A549 (cell line): ENCODE results near the gene RAD51B. TPM values are rescaled to one million over a fixed set of nuclear protein-coding genes. Genes with fewer than 3 reads are reported as not detected.

Experiments used
- ATAC-seq, 2 experiments: fragments of 200-7000 bp in 1 of 2; fragments of >200 bp in 1 of 2; cut with Nextera tagmentation in 1 of 2; cut with Tn5 transposase in 1 of 2; 3 replicates each; pipeline versions ENCODE4 v1.8.0 to v1.9.1; 2018 to 2020; ENCODE audit warnings: mild to moderate bottlenecking in 1 of 2, moderate library complexity in 1 of 2
- CTCF ChIA-PET: fragments of 300-600 bp; sonication (Branson Sonifier 250); formaldehyde crosslinking; extraction: SDS; loops from one replicate; lab custom pipeline; 2021; ENCODE audit warnings: antibody characterized with exemption, inconsistent platforms; lab: Yijun Ruan, JAX
- POLR2A ChIA-PET: fragments of 350-600 bp; formaldehyde crosslinking; extraction: SDS; loops from one replicate; lab custom pipeline; 2021; ENCODE audit warnings: antibody characterized with exemption, inconsistent platforms; lab: Yijun Ruan, JAX
- DNase-seq, 2 experiments: peaks; one replicate each; pipeline versions ENCODE4 v3.0.0 to v3.0.0-alpha.2; 2011 to 2016; ENCODE audit warnings: low read depth in 1 of 2, low spot score in 1 of 2
- FAIRE-seq: peaks from 2 replicates; lab custom pipeline; 2011; peaks lifted over from hg19 to GRCh38; lab: Jason Lieb, UNC
- H3K27ac ChIP-seq, 2 experiments: fragments of >200 bp; sonication (Bioruptor Twin); formaldehyde crosslinking; 3 replicates each; pipeline ENCODE4 v1.5.1; 2016 to 2017
- H3K4me1 ChIP-seq: fragments of >200 bp; sonication (Bioruptor Twin); formaldehyde crosslinking; 3 replicates; pipeline ENCODE4 v1.6.1; 2016
- H3K4me2 ChIP-seq: fragments of >200 bp; sonication (Bioruptor Twin); formaldehyde crosslinking; 3 replicates; pipeline ENCODE4 v1.6.1; 2016
- H3K4me3 ChIP-seq: fragments of >200 bp; sonication (Bioruptor Twin); formaldehyde crosslinking; 3 replicates; pipeline ENCODE4 v1.5.1; 2016
- H3K9me3 ChIP-seq: fragments of >200 bp; sonication (Bioruptor Twin); formaldehyde crosslinking; 3 replicates; pipeline ENCODE4 v1.6.1; 2016
- CEBPB ChIP-seq, 2 experiments: fragments of >200 bp in 1 of 2; sonication (Bioruptor Twin) in 1 of 2; formaldehyde crosslinking in 1 of 2; IDR thresholded peaks; 2 replicates each; pipeline ENCODE4 v1.6.1; 2012 to 2016
- EHF ChIP-seq: fragments of 250-450 bp; sonication (Bioruptor Pico); IDR thresholded peaks from 2 replicates; pipeline ENCODE4 v1.5.0; 2020; ENCODE audit warnings: mild to moderate bottlenecking
- ESRRA ChIP-seq: fragments of 150-350 bp; IDR thresholded peaks from 2 replicates; pipeline ENCODE4 v1.6.1; 2014; ENCODE audit warnings: mild to moderate bottlenecking, low read length, borderline replicate concordance
- FOXS1 ChIP-seq: fragments of 250-450 bp; sonication (Bioruptor Pico); IDR thresholded peaks from 2 replicates; pipeline ENCODE4 v1.5.0; 2020; ENCODE audit warnings: mild to moderate bottlenecking, moderate library complexity
- HEYL ChIP-seq: fragments of 250-450 bp; sonication (Bioruptor Pico); IDR thresholded peaks from 2 replicates; pipeline ENCODE4 v1.8.0; 2021; ENCODE audit warnings: mild to moderate bottlenecking, moderate library complexity
- HOXA7 ChIP-seq: fragments of 250-450 bp; sonication (Bioruptor Pico); IDR thresholded peaks from 2 replicates; pipeline ENCODE4 v1.5.0; 2020; ENCODE audit warnings: mild to moderate bottlenecking, moderate library complexity
- KDM5A ChIP-seq: fragments of 200-600 bp; sonication (generic); IDR thresholded peaks from 2 replicates; pipeline ENCODE4 v1.6.1; 2016; ENCODE audit warnings: antibody characterized with exemption, mild to moderate bottlenecking
- NFE2L2 ChIP-seq: fragments of 150-350 bp; conservative IDR thresholded peaks from 2 replicates; pipeline ENCODE4 v1.6.1; 2014; ENCODE audit warnings: low read length
- NR3C1 ChIP-seq: fragments of >200 bp; sonication (Bioruptor Twin); formaldehyde crosslinking; IDR thresholded peaks from 3 replicates; pipeline ENCODE4 v1.6.1; 2017
- PHF8 ChIP-seq: fragments of 200-600 bp; sonication (generic); IDR thresholded peaks from 2 replicates; pipeline ENCODE4 v1.6.1; 2016; ENCODE audit warnings: low read depth, mild to moderate bottlenecking, antibody characterized with exemption, moderate library complexity, borderline replicate concordance
- RARB ChIP-seq: fragments of 250-450 bp; sonication (Bioruptor Pico); IDR thresholded peaks from 2 replicates; pipeline ENCODE4 v1.8.0; 2021; ENCODE audit warnings: mild to moderate bottlenecking, moderate library complexity
- SMC3 ChIP-seq: fragments of >200 bp; sonication (Bioruptor Twin); formaldehyde crosslinking; IDR thresholded peaks from 3 replicates; pipeline ENCODE4 v1.6.1; 2018; ENCODE audit warnings: inconsistent platforms
- SREBF2 ChIP-seq: fragments of 450-650 bp; IDR thresholded peaks from 2 replicates; pipeline ENCODE4 v1.6.1; 2014; ENCODE audit warnings: mild to moderate bottlenecking, moderate library complexity
- TP53 ChIP-seq: fragments of 250-450 bp; sonication (Bioruptor Pico); IDR thresholded peaks from 2 replicates; pipeline ENCODE4 v1.5.0; 2021; ENCODE audit warnings: mild to moderate bottlenecking, moderate library complexity
- ZFP36 ChIP-seq: fragments of 450-650 bp; IDR thresholded peaks from 2 replicates; pipeline ENCODE4 v1.6.1; 2014; ENCODE audit warnings: borderline replicate concordance; ENCODE audit not compliant: partially characterized antibody
- ZNF302 ChIP-seq: fragments of 250-450 bp; sonication (Bioruptor Pico); IDR thresholded peaks from 2 replicates; pipeline ENCODE4 v1.9.0; 2021; ENCODE audit warnings: inconsistent platforms, mild to moderate bottlenecking, moderate library complexity
- ZSCAN20 ChIP-seq: fragments of 250-450 bp; sonication (Bioruptor Pico); IDR thresholded peaks from 2 replicates; pipeline ENCODE4 v1.8.0; 2022; ENCODE audit warnings: mild to moderate bottlenecking, moderate library complexity
- WGBS: methylation state at CpG from one replicate; pipeline ENCODE4 v1.1.6; 2017; ENCODE audit errors: missing lambda C conversion rate; 5-methylcytosine and 5-hydroxymethylcytosine counted together
- polyA plus RNA-seq, 4 experiments: library from polyadenylated mRNA; depleted of rRNA in 3 of 4; stranded (reverse); fragments of >200 nt; fragmentation: RNase III in 1 of 4; extraction: RNeasy Plus Mini Kit Qiagen cat#74134 plus additional on column Dnase treatment in 1 of 4; gene quantifications; 2 replicates in 3 of 4; 3 replicates in 1 of 4; pipeline ENCODE4 v1.2.3, GENCODE V29; 2011 to 2017
- TF ChIP-seq, protein P1 (sequence below): IDR thresholded peaks from 2 replicates; pipeline ENCODE4 v1.6.1; 2012
- TF ChIP-seq, protein P2 (sequence below): IDR thresholded peaks from 2 replicates; pipeline ENCODE4 v1.6.1; 2012
- TF ChIP-seq, protein P3 (sequence below): fragments of 250-450 bp; sonication (Bioruptor Pico); IDR thresholded peaks from 2 replicates; pipeline ENCODE4 v1.5.0; 2021; ENCODE audit warnings: mild to moderate bottlenecking, moderate library complexity, borderline replicate concordance
- TF ChIP-seq, protein P4 (sequence below): IDR thresholded peaks from 2 replicates; pipeline ENCODE4 v1.6.1; 2012; ENCODE audit warnings: low read depth, borderline replicate concordance
- TF ChIP-seq, protein P5 (sequence below): fragments of 200-600 bp; sonication (generic); IDR thresholded peaks from 2 replicates; pipeline ENCODE4 v1.6.1; 2016; ENCODE audit warnings: antibody characterized with exemption, mild to moderate bottlenecking, moderate library complexity
- TF ChIP-seq, protein P6 (sequence below): fragments of 450-650 bp; IDR thresholded peaks from 2 replicates; pipeline ENCODE4 v1.6.1; 2014; ENCODE audit warnings: antibody characterized with exemption
- TF ChIP-seq, protein P7 (sequence below): fragments of 150-350 bp; IDR thresholded peaks from 2 replicates; pipeline ENCODE4 v1.6.1; 2014; ENCODE audit warnings: low read depth, mild to moderate bottlenecking, low read length

RAD51B gene
- polyA plus RNA-seq, 2 of the 4 experiments (the other 2 are of a cell fraction), result 7.2 to 10.8 TPM

DNA sequence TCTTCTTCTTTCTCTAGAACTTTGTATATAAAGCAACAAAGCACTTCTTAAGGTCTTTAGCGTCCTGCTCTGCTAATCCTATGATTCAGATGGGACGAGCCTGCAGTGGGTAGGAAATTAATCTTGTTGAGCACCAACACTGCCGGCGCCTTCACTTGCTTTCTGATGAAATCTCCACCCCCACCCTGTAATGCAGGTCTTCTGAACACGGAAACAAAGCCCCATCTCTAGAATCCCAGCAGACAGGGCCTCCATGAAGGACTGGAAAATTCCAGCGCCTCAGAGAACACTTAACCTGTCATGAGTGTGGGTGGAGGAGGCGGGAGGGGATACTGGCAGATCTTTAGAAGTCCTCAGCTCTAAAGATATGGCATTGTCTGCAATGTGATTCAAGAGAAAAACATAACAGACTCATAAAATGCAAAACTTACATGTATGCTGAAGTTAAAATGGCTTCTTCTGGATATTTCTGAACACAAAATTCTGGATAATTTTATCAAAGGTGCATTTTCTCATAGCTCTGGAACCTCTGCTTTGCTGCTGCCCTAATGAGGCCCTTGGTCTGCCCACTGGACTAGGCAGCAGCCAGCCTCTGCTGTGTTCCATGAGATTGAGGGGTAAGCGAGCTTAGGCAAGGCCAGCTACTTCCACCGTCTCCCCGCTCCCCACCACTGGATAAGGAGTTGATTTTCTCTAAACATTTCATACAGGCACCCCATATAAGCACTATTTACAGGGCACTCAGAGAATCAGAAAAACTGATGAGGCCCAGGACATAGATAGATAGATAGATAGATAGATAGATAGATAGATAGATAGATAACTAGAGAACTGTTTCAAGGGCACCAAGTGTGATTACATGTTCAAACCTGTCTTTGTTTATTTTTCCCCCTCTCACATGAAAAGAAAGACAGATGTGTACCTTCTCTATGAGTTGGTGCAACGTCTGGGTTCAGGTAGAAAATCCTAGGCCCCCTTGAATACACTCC lies 930.2 kb downstream of the RAD51B start:
- TF ChIP-seq, protein P1, sequence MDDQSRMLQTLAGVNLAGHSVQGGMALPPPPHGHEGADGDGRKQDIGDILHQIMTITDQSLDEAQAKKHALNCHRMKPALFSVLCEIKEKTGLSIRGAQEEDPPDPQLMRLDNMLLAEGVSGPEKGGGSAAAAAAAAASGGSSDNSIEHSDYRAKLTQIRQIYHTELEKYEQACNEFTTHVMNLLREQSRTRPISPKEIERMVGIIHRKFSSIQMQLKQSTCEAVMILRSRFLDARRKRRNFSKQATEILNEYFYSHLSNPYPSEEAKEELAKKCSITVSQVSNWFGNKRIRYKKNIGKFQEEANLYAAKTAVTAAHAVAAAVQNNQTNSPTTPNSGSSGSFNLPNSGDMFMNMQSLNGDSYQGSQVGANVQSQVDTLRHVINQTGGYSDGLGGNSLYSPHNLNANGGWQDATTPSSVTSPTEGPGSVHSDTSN, result no peak
- TF ChIP-seq, protein P2, sequence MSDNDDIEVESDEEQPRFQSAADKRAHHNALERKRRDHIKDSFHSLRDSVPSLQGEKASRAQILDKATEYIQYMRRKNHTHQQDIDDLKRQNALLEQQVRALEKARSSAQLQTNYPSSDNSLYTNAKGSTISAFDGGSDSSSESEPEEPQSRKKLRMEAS, result no peak
- no peak for TF ChIP-seq PHF8
- TF ChIP-seq ZNF302 (CRISPR knock-in tag), result no peak
- Histone ChIP-seq H3K27ac (no peak overlapping the region), H3K9me3 (no peaks in the 10 kb centered on the region), H3K4me2 (no peak overlapping the region), H3K4me3 (no peak overlapping the region), H3K4me1 (no peaks in the 10 kb centered on the region)
- ChIA-PET CTCF (interaction anchor here (1.1 to 1.5 kb wide), 4 partner anchors 7 to 32 kb away, joined by 4 to 5 read pairs (median 4); no protein-coding TSS in a partner anchor), POLR2A (no interaction called here)
- 84% methylated on average over 11 of the region's 11 CpGs for WGBS
- FAIRE-seq, result no peak
- DNase-seq, result no peak
- ATAC-seq, result no peak

DNA sequence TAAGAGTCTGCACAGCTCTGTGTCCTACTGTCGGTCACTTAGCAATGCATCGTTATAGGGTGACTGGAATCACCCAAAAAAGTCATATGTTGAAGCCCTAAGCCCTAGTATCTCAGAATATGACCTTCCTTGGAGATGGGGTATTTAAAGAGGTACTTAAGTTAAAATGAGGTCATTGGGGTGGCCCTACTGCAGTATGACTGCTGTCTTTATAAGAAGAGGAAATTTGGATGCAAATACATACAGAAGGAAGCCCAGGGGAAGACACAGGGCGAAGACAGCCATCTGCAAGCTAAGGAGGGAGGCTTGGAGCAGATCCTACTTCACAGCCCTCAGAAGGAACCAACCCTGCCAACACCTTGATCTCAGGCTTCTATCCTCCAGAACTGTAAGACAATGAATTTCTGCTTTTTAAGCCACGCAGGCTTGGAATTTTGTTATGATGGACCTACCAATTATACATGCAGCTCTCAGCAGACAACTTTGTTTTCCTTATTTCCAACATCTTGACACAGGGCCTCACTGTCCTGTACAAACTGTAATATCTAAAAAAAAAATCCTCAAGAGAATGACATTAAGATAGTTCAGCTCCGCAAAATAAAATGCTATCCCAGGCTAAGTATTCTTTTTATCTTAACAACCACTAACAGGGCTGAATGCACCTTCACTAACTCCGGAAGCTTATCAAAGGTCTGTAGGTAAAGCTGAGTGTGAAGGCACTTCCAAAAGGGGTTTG lies 932.9 kb downstream of the RAD51B start:
- CTCF ChIA-PET, result interaction anchor here (0.7 kb wide), 1 partner anchor 8 kb away, joined by 4 read pairs; no protein-coding TSS in a partner anchor
- POLR2A ChIA-PET, result no interaction called here

More for the DNA sequence above, 932.9 kb downstream of the RAD51B start:
- Histone ChIP-seq H3K4me2 (no peak overlapping the region), H3K4me3 (no peak overlapping the region)
- ATAC-seq (no peak), DNase-seq (no peak)
- TF ChIP-seq, protein P3, sequence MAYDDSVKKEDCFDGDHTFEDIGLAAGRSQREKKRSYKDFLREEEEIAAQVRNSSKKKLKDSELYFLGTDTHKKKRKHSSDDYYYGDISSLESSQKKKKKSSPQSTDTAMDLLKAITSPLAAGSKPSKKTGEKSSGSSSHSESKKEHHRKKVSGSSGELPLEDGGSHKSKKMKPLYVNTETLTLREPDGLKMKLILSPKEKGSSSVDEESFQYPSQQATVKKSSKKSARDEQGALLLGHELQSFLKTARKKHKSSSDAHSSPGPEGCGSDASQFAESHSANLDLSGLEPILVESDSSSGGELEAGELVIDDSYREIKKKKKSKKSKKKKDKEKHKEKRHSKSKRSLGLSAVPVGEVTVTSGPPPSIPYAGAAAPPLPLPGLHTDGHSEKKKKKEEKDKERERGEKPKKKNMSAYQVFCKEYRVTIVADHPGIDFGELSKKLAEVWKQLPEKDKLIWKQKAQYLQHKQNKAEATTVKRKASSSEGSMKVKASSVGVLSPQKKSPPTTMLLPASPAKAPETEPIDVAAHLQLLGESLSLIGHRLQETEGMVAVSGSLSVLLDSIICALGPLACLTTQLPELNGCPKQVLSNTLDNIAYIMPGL (CRISPR knock-in tag), result no peak
- TF ChIP-seq HEYL (CRISPR knock-in tag) (no peak), ZFP36 (no peak), FOXS1 (CRISPR knock-in tag) (no peak), KDM5A (no peak), SMC3 (no peak), NR3C1 (no peak), TP53 (no peak), ZSCAN20 (no peak), ESRRA (no peak), HOXA7 (CRISPR knock-in tag) (no peak), RARB (CRISPR knock-in tag) (no peak), NFE2L2 (no peak), SREBF2 (no peak), CEBPB (IDR thresholded peaks at IDR 0.05) (no peak), EHF (CRISPR knock-in tag) (no peak)
- TF ChIP-seq, protein P4, sequence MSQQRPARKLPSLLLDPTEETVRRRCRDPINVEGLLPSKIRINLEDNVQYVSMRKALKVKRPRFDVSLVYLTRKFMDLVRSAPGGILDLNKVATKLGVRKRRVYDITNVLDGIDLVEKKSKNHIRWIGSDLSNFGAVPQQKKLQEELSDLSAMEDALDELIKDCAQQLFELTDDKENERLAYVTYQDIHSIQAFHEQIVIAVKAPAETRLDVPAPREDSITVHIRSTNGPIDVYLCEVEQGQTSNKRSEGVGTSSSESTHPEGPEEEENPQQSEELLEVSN, result no peak
- TF ChIP-seq, protein P5, sequence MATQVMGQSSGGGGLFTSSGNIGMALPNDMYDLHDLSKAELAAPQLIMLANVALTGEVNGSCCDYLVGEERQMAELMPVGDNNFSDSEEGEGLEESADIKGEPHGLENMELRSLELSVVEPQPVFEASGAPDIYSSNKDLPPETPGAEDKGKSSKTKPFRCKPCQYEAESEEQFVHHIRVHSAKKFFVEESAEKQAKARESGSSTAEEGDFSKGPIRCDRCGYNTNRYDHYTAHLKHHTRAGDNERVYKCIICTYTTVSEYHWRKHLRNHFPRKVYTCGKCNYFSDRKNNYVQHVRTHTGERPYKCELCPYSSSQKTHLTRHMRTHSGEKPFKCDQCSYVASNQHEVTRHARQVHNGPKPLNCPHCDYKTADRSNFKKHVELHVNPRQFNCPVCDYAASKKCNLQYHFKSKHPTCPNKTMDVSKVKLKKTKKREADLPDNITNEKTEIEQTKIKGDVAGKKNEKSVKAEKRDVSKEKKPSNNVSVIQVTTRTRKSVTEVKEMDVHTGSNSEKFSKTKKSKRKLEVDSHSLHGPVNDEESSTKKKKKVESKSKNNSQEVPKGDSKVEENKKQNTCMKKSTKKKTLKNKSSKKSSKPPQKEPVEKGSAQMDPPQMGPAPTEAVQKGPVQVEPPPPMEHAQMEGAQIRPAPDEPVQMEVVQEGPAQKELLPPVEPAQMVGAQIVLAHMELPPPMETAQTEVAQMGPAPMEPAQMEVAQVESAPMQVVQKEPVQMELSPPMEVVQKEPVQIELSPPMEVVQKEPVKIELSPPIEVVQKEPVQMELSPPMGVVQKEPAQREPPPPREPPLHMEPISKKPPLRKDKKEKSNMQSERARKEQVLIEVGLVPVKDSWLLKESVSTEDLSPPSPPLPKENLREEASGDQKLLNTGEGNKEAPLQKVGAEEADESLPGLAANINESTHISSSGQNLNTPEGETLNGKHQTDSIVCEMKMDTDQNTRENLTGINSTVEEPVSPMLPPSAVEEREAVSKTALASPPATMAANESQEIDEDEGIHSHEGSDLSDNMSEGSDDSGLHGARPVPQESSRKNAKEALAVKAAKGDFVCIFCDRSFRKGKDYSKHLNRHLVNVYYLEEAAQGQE, result no peak
- TF ChIP-seq, protein P6, sequence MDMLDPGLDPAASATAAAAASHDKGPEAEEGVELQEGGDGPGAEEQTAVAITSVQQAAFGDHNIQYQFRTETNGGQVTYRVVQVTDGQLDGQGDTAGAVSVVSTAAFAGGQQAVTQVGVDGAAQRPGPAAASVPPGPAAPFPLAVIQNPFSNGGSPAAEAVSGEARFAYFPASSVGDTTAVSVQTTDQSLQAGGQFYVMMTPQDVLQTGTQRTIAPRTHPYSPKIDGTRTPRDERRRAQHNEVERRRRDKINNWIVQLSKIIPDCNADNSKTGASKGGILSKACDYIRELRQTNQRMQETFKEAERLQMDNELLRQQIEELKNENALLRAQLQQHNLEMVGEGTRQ, result no peak
- TF ChIP-seq, protein P7, sequence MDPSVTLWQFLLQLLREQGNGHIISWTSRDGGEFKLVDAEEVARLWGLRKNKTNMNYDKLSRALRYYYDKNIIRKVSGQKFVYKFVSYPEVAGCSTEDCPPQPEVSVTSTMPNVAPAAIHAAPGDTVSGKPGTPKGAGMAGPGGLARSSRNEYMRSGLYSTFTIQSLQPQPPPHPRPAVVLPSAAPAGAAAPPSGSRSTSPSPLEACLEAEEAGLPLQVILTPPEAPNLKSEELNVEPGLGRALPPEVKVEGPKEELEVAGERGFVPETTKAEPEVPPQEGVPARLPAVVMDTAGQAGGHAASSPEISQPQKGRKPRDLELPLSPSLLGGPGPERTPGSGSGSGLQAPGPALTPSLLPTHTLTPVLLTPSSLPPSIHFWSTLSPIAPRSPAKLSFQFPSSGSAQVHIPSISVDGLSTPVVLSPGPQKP, result no peak
- TF ChIP-seq, all 56 proteins: peak for 0
- H3K4me1 ChIP-seq, result no peaks in the 10 kb centered on the region
- H3K9me3 ChIP-seq, result no peaks in the 10 kb centered on the region
- 93% methylated on average over 6 of the region's 6 CpGs for WGBS
- no peak overlapping the region for H3K27ac ChIP-seq
- FAIRE-seq, result no peak
